Hepatocyte (in vitro differentiated cells): ENCODE results near the gene SGCA.

ENCODE experiments used
- EZH2 ChIP-seq: fragments of 200-600 bp; sonication (generic); IDR thresholded peaks from 2 replicates; pipeline ENCODE4 v1.6.1; 2016; ENCODE audit warnings: antibody characterized with exemption, mild to moderate bottlenecking, borderline replicate concordance
- EZH2phosphoT487 ChIP-seq: fragments of 200-600 bp; sonication (generic); IDR thresholded peaks from one replicate; pipeline ENCODE4 v1.6.1; 2018; ENCODE audit warnings: antibody characterized with exemption, mild to moderate bottlenecking, low read depth, moderate library complexity; ENCODE audit not compliant: unreplicated experiment, severe bottlenecking
- TF ChIP-seq, protein P1 (sequence below): fragments of 200-600 bp; sonication (generic); IDR thresholded peaks from 2 replicates; pipeline ENCODE4 v1.5.1; 2016; ENCODE audit warnings: antibody characterized with exemption, mild to moderate bottlenecking; ENCODE audit not compliant: poor library complexity

DNA sequence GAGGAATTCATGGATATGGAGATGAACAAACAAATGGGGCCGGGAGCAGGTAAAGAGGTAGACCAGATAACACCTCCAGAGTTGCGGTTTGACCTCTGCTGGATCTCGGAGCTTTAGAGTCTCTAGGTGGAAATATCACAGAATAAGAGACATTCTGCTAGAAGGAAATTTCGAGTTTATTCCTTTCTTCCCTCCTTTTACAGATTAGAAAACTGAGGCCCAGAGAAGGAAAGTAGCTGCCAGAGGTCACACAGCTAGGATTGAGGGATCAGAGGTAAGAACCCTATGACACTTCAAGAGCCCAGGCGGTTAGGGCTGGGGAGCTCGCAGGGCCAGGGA, 43.3 kb downstream of the SGCA start:
- TF ChIP-seq, protein P1, sequence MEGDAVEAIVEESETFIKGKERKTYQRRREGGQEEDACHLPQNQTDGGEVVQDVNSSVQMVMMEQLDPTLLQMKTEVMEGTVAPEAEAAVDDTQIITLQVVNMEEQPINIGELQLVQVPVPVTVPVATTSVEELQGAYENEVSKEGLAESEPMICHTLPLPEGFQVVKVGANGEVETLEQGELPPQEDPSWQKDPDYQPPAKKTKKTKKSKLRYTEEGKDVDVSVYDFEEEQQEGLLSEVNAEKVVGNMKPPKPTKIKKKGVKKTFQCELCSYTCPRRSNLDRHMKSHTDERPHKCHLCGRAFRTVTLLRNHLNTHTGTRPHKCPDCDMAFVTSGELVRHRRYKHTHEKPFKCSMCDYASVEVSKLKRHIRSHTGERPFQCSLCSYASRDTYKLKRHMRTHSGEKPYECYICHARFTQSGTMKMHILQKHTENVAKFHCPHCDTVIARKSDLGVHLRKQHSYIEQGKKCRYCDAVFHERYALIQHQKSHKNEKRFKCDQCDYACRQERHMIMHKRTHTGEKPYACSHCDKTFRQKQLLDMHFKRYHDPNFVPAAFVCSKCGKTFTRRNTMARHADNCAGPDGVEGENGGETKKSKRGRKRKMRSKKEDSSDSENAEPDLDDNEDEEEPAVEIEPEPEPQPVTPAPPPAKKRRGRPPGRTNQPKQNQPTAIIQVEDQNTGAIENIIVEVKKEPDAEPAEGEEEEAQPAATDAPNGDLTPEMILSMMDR = no peak
- TF ChIP-seq EZH2 (no peak), EZH2phosphoT487 (no peak)
